ENCODE measurements around the gene SLC6A5. TPM values are rescaled to one million over a fixed set of nuclear protein-coding genes. Genes with fewer than 3 reads are reported as not detected.

SLC6A5 gene
- total RNA-seq, 4 donors from 2014 or later = not detected

DNA sequence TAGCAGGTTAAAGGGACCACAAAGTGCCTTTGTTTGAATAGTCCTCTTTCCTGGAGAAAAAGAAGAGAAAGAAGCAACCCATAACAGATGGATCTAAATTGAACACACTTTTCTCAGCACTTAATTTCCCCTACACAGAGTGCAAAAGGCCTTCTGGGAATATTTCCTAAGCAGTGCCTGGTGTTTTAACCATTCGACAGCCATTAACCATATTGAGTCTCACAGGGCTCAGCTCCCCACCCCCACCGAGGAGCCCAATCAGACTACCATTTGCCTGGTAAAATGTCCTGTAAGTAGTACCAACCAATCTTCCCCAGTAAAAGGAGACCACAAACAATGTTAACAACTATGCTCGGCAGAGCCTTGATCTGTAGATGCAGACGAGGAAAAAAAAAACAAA lies 40.7 kb upstream of the SLC6A5 start:
- H3K36me3 ChIP-seq = no peaks in the 10 kb centered on the region
- DNase-seq = no peak
- no peaks in the 10 kb centered on the region for H3K9me3 ChIP-seq
- in situ Hi-C loops (cut with MboI; ENCODE audit: low pct_ligation_motif_present in 1 of 4, low pct_unique_long_range_greater_than_20kb in 1 of 4, low sequenced_read_pairs in 3 of 4) = loop anchor here in 1 of 4 donors (10.0 kb wide), 1 partner anchor 64 kb away; no protein-coding TSS in a partner anchor
- no peak overlapping the region for H3K27ac ChIP-seq
- intact Hi-C loops (cut with DNase I; ENCODE audit: low total_unique reads) = no loop called here
- TF ChIP-seq, protein P1, sequence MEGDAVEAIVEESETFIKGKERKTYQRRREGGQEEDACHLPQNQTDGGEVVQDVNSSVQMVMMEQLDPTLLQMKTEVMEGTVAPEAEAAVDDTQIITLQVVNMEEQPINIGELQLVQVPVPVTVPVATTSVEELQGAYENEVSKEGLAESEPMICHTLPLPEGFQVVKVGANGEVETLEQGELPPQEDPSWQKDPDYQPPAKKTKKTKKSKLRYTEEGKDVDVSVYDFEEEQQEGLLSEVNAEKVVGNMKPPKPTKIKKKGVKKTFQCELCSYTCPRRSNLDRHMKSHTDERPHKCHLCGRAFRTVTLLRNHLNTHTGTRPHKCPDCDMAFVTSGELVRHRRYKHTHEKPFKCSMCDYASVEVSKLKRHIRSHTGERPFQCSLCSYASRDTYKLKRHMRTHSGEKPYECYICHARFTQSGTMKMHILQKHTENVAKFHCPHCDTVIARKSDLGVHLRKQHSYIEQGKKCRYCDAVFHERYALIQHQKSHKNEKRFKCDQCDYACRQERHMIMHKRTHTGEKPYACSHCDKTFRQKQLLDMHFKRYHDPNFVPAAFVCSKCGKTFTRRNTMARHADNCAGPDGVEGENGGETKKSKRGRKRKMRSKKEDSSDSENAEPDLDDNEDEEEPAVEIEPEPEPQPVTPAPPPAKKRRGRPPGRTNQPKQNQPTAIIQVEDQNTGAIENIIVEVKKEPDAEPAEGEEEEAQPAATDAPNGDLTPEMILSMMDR (IDR thresholded peaks at IDR 0.05) = no peak
- TF ChIP-seq POLR2AphosphoS5 (IDR thresholded peaks at IDR 0.05) = no peak
- no peak for TF ChIP-seq POLR2A (IDR thresholded peaks at IDR 0.05)
- TF ChIP-seq EP300 (IDR thresholded peaks at IDR 0.05; ENCODE audit: low read depth) = no peak
- H3K27me3 ChIP-seq = no peaks in the 10 kb centered on the region
- no peaks in the 10 kb centered on the region for H3K4me1 ChIP-seq
- WGBS, 2 donors (ENCODE audit: low coverage in 1 of 2) = 89 to 94% methylated on average over 2 to 4 of the region's 4 CpGs
- H3K4me3 ChIP-seq = no peak overlapping the region

DNA sequence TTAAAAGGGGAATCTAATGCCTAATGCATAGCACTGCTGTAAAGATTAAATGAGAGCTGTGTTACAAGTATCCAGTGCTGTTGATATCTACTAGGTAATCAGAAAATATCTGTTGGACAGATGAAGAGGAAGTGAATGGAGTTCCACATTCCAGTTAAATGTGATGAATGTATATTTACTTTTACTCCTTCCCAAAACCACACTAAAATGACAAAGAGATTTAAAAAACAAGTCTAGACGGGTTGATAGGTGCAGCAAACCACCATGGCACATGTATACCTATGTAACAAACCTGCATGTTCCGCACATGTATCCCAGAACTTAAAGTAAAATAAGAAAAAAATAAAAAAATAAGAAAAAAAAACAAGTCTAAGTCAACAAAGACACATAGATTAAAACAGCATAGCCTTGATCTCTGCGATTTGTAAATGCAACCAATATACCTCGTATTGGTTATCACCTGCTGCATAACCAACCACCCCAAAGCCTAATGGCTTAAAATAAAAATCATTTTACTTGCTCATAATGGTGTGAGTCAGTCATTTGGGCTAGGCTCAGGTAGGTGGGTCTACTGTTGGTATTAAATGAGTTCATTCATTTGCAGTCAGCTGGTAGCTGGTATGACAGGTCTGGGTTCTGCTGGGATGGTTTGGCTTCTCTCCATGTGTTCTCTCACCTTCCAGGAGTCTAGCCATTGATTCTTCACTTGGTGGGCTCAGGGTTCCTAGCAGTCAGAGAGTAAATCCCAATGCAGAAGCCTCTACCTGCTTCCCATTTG lies 39.7 kb upstream of the SLC6A5 start:
- Histone ChIP-seq H3K27ac (no peak overlapping the region), H3K36me3 (no peaks in the 10 kb centered on the region), H3K4me3 (no peak overlapping the region), H3K4me1 (no peaks in the 10 kb centered on the region), H3K27me3 (no peaks in the 10 kb centered on the region), H3K9me3 (no peaks in the 10 kb centered on the region)
- WGBS, 2 donors (ENCODE audit: low coverage in 1 of 2) = 76 to 84% methylated on average over 4 of the region's 4 CpGs
- DNase-seq = no peak
- no peak for TF ChIP-seq POLR2AphosphoS5 (IDR thresholded peaks at IDR 0.05)
- TF ChIP-seq POLR2A (IDR thresholded peaks at IDR 0.05) = no peak
- TF ChIP-seq EP300 (IDR thresholded peaks at IDR 0.05; ENCODE audit: low read depth) = no peak
- TF ChIP-seq, protein P1 (IDR thresholded peaks at IDR 0.05) = no peak
- intact Hi-C loops (cut with DNase I; ENCODE audit: low total_unique reads) (no loop called here), in situ Hi-C loops (cut with MboI; ENCODE audit: low pct_ligation_motif_present in 1 of 4, low pct_unique_long_range_greater_than_20kb in 1 of 4, low sequenced_read_pairs in 3 of 4) (loop anchor here in 1 of 4 donors (10.0 kb wide), 1 partner anchor 65 kb away; no protein-coding TSS in a partner anchor)

DNA sequence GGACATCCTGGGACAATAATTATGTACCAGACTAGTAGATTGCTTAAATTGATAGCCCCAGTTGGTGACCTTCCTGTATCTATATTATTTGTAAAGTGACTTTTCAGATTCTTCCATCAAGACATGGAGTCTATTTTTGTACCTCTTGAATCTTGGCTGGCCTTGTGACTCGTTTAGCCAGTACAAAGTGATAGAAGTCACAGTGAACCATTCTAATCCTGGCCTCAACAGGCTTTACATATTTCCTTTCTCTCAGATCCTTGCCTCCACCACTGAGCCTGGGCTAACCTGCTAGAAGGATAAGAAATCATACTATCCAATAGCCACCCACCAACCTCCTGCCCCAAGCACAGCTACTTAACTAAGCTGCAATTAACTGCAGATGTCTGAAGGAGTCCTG lies 37.5 kb upstream of the SLC6A5 start:
- WGBS, 2 donors (ENCODE audit: low coverage in 1 of 2) = 17% methylated on average over 1 of the region's 1 CpG; no CpG with 5 or more reads in 1 of the 2 donors
- no peaks in the 10 kb centered on the region for H3K9me3 ChIP-seq
- H3K36me3 ChIP-seq = no peaks in the 10 kb centered on the region
- intact Hi-C loops (cut with DNase I; ENCODE audit: low total_unique reads) = no loop called here
- in situ Hi-C loops (cut with MboI; ENCODE audit: low pct_ligation_motif_present in 1 of 4, low pct_unique_long_range_greater_than_20kb in 1 of 4, low sequenced_read_pairs in 3 of 4) = no loop called here
- TF ChIP-seq EP300 (IDR thresholded peaks at IDR 0.05; ENCODE audit: low read depth) (no peak), POLR2AphosphoS5 (IDR thresholded peaks at IDR 0.05) (no peak), POLR2A (IDR thresholded peaks at IDR 0.05) (no peak)
- TF ChIP-seq, protein P1 (IDR thresholded peaks at IDR 0.05) = no peak
- no peaks in the 10 kb centered on the region for H3K27me3 ChIP-seq
- H3K27ac ChIP-seq = no peak overlapping the region
- H3K4me1 ChIP-seq = no peaks in the 10 kb centered on the region
- H3K4me3 ChIP-seq = no peak overlapping the region
- no peak for DNase-seq

DNA sequence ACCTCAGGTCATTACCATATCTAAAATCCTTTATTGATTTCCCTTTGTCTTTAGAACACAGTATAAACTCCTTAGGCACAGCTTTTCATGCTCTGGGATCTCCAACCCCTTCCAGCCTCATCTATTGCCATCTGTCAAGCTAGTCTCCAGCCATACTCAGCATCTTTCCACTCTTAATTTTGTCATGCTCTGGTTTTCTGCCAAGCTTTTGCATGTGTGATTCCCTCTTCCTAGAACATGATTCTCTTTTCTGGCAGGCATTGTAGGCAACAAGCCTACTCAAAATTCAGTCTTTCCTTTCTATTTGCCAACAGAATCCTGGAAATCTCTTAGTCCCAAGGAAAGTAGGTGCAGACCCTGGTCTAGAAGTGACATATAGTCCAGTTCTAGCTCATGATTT lies 35.5 kb upstream of the SLC6A5 start:
- intact Hi-C loops (cut with DNase I; ENCODE audit: low total_unique reads) = no loop called here
- H3K4me1 ChIP-seq = no peaks in the 10 kb centered on the region
- no peaks in the 10 kb centered on the region for H3K27me3 ChIP-seq
- no peak overlapping the region for H3K4me3 ChIP-seq
- no peak for TF ChIP-seq POLR2A (IDR thresholded peaks at IDR 0.05)
- no peak for TF ChIP-seq POLR2AphosphoS5 (IDR thresholded peaks at IDR 0.05)
- TF ChIP-seq, protein P1 (IDR thresholded peaks at IDR 0.05) = no peak
- no peak for TF ChIP-seq EP300 (IDR thresholded peaks at IDR 0.05; ENCODE audit: low read depth)
- no peaks in the 10 kb centered on the region for H3K36me3 ChIP-seq
- no peak for DNase-seq
- in situ Hi-C loops (cut with MboI; ENCODE audit: low pct_ligation_motif_present in 1 of 4, low pct_unique_long_range_greater_than_20kb in 1 of 4, low sequenced_read_pairs in 3 of 4) = no loop called here
- no peak overlapping the region for H3K27ac ChIP-seq
- H3K9me3 ChIP-seq = no peaks in the 10 kb centered on the region
